ENCODE measurements around the gene PTPN23.

DNA sequence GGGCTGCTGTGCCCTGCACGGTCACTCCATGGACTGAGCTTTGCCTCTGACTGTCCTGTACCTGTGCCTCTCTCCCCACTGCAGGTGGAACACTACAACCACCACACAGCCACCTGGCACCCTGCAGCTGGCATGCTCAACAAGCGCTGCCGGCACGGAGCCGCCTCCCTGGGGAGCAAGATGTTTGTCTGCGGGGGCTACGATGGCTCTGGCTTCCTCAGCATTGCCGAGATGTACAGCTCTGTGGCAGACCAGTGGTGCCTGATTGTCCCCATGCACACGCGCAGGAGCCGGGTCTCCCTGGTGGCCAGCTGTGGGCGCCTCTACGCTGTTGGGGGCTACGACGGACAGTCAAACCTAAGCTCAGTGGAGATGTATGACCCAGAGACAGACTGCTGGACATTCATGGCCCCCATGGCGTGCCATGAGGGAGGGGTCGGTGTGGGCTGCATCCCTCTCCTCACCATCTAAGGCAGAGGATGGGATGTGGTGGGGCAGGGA is 37.3 kb upstream of the PTPN23 start:
- TF ChIP-seq CTCF (IDR thresholded peaks at IDR 0.05) (no peak), POLR2A (IDR thresholded peaks at IDR 0.05) (no peak)

Data from lower leg skin (tissue), 3 donors.